Measurements from ENCODE around the gene SORCS1. TPM values are rescaled to one million over a fixed set of nuclear protein-coding genes. Genes with fewer than 3 reads are reported as not detected.

The SORCS1 gene
- total RNA-seq, 1 experiment from 2014 or later: not detected

GRCh38 chr10:106804992-106805582 lies 359.4 kb downstream of the SORCS1 start:
- Mint-ChIP-seq H3K27me3 (ENCODE audit: insufficient read depth, unreplicated experiment) (no peaks in the 10 kb centered on the region), H3K9me3 (ENCODE audit: unreplicated experiment) (no peaks in the 10 kb centered on the region), H3K36me3 (ENCODE audit: insufficient read depth, unreplicated experiment) (no peaks in the 10 kb centered on the region), H3K27ac (ENCODE audit: unreplicated experiment) (no peak overlapping the region), H3K4me3 (ENCODE audit: unreplicated experiment) (no peak overlapping the region), H3K4me1 (ENCODE audit: low read depth, unreplicated experiment) (no peaks in the 10 kb centered on the region)
- CTCF ChIA-PET: no interaction called here
- POLR2A ChIA-PET: no interaction called here
- Histone ChIP-seq H3K36me3 (ENCODE audit: control insufficient read depth, insufficient read depth, low read length) (no peaks in the 10 kb centered on the region), H3K4me3 (ENCODE audit: low read depth, low read length) (no peak overlapping the region), H3K27me3 (replicated peaks; ENCODE audit: control insufficient read depth, insufficient read depth, low read length) (no peaks in the 10 kb centered on the region), H3K9me3 (no peaks in the 10 kb centered on the region), H3K4me1 (no peaks in the 10 kb centered on the region)
- DNase-seq: no peak
- intact Hi-C loops (cut with micrococcal nuclease; ENCODE audit: unreplicated experiment): no loop called here
- BruUV-seq (replicated peaks): no TSS peak
- TF ChIP-seq, protein P1, sequence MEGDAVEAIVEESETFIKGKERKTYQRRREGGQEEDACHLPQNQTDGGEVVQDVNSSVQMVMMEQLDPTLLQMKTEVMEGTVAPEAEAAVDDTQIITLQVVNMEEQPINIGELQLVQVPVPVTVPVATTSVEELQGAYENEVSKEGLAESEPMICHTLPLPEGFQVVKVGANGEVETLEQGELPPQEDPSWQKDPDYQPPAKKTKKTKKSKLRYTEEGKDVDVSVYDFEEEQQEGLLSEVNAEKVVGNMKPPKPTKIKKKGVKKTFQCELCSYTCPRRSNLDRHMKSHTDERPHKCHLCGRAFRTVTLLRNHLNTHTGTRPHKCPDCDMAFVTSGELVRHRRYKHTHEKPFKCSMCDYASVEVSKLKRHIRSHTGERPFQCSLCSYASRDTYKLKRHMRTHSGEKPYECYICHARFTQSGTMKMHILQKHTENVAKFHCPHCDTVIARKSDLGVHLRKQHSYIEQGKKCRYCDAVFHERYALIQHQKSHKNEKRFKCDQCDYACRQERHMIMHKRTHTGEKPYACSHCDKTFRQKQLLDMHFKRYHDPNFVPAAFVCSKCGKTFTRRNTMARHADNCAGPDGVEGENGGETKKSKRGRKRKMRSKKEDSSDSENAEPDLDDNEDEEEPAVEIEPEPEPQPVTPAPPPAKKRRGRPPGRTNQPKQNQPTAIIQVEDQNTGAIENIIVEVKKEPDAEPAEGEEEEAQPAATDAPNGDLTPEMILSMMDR (IDR thresholded peaks at IDR 0.05; ENCODE audit: insufficient read depth in 1 of 2, low read depth in 1 of 2, low read length in 1 of 2, severe bottlenecking in 1 of 2, unreplicated experiment in 1 of 2): no peak

GRCh38 chr10:106802949-106803348 lies 361.6 kb downstream of the SORCS1 start:
- H3K36me3 Mint-ChIP-seq (ENCODE audit: insufficient read depth, unreplicated experiment): no peaks in the 10 kb centered on the region
- CTCF ChIA-PET: no interaction called here
- no peaks in the 10 kb centered on the region for H3K9me3 Mint-ChIP-seq (ENCODE audit: unreplicated experiment)

DNA sequence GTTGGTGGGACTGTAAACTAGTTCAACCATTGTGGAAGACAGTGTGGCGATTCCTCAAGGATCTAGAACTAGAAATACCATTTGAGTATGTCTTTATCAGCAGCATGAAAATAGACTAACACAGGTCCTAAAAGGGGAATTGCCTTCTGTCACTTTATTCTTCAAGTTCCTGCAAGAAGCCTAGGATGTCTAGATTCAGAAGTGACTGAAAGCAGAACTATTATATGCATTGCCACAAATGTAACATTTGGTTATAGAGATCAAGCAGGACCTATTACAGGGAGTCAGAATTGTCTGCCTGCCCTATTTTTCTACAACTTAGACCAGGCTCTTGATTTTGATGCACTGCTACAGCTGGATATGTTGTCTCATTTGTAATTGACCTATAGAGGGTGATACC lies 364.7 kb downstream of the SORCS1 start:
- H3K4me3 ChIP-seq (ENCODE audit: low read depth, low read length): no peak overlapping the region
- H3K36me3 Mint-ChIP-seq (ENCODE audit: insufficient read depth, unreplicated experiment): no peaks in the 10 kb centered on the region
- H3K4me1 Mint-ChIP-seq (ENCODE audit: low read depth, unreplicated experiment): no peaks in the 10 kb centered on the region
- H3K9me3 ChIP-seq: no peaks in the 10 kb centered on the region
- no peaks in the 10 kb centered on the region for H3K27me3 ChIP-seq (replicated peaks; ENCODE audit: control insufficient read depth, insufficient read depth, low read length)
- CTCF ChIA-PET: no interaction called here
- TF ChIP-seq, protein P1 (IDR thresholded peaks at IDR 0.05; ENCODE audit: insufficient read depth in 1 of 2, low read depth in 1 of 2, low read length in 1 of 2, severe bottlenecking in 1 of 2, unreplicated experiment in 1 of 2): no peak
- no peaks in the 10 kb centered on the region for H3K4me1 ChIP-seq
- H3K4me3 Mint-ChIP-seq (ENCODE audit: unreplicated experiment): no peak overlapping the region
- intact Hi-C loops (cut with micrococcal nuclease; ENCODE audit: unreplicated experiment): loop anchor here (5.0 kb wide), 1 partner anchor 343 kb away; no protein-coding TSS in a partner anchor
- no peak for DNase-seq
- H3K9me3 Mint-ChIP-seq (ENCODE audit: unreplicated experiment): no peaks in the 10 kb centered on the region
- H3K36me3 ChIP-seq (ENCODE audit: control insufficient read depth, insufficient read depth, low read length): no peaks in the 10 kb centered on the region
- BruUV-seq (replicated peaks): no TSS peak
- POLR2A ChIA-PET: no interaction called here
- H3K27ac Mint-ChIP-seq (ENCODE audit: unreplicated experiment): no peak overlapping the region
- H3K27me3 Mint-ChIP-seq (ENCODE audit: insufficient read depth, unreplicated experiment): peaks cover 1% of the 10 kb centered on the region

More at GRCh38 chr10:106802949-106803348, 361.6 kb downstream of the SORCS1 start:
- no peaks in the 10 kb centered on the region for H3K9me3 ChIP-seq
- intact Hi-C loops (cut with micrococcal nuclease; ENCODE audit: unreplicated experiment): no loop called here
- Mint-ChIP-seq H3K4me3 (ENCODE audit: unreplicated experiment) (no peak overlapping the region), H3K4me1 (ENCODE audit: low read depth, unreplicated experiment) (no peaks in the 10 kb centered on the region), H3K27me3 (ENCODE audit: insufficient read depth, unreplicated experiment) (no peaks in the 10 kb centered on the region), H3K27ac (ENCODE audit: unreplicated experiment) (no peak overlapping the region)
- BruUV-seq (replicated peaks): no TSS peak
- H3K4me1 ChIP-seq: no peaks in the 10 kb centered on the region
- TF ChIP-seq, protein P1 (IDR thresholded peaks at IDR 0.05; ENCODE audit: insufficient read depth in 1 of 2, low read depth in 1 of 2, low read length in 1 of 2, severe bottlenecking in 1 of 2, unreplicated experiment in 1 of 2): no peak
- H3K36me3 ChIP-seq (ENCODE audit: control insufficient read depth, insufficient read depth, low read length): no peaks in the 10 kb centered on the region
- POLR2A ChIA-PET: no interaction called here
- H3K4me3 ChIP-seq (ENCODE audit: low read depth, low read length): no peak overlapping the region
- no peak for DNase-seq
- no peaks in the 10 kb centered on the region for H3K27me3 ChIP-seq (replicated peaks; ENCODE audit: control insufficient read depth, insufficient read depth, low read length)

Data from Caco-2 (cell line).